ENCODE measurements around the gene PLEKHM3.

Gene PLEKHM3

GRCh38 chr2:207790898-207791297 is 234.4 kb downstream of the PLEKHM3 start:
- no peak overlapping the region for H3K4me3 ChIP-seq (replicated peaks; ENCODE audit: insufficient read depth, low read length)
- no peak for DNase-seq (ENCODE audit: low read depth in 1 of 2, low spot score in 1 of 2)
- no peaks in the 10 kb centered on the region for H3K27me3 ChIP-seq (ENCODE audit: insufficient read depth, poor library complexity, severe bottlenecking)
- no peak overlapping the region for H3K27ac ChIP-seq (replicated peaks)
- TF ChIP-seq GABPA (IDR thresholded peaks at IDR 0.05; ENCODE audit: low read depth) (no peak), POLR2AphosphoS5 (IDR thresholded peaks at IDR 0.05; ENCODE audit: low read depth) (no peak), REST (IDR thresholded peaks at IDR 0.05; ENCODE audit: insufficient replicate concordance, low read depth) (no peak), SPI1 (IDR thresholded peaks at IDR 0.05; ENCODE audit: borderline replicate concordance, low read depth) (no peak), CTCF (IDR thresholded peaks at IDR 0.05; ENCODE audit: insufficient read depth, low read length) (no peak)

- DNase-seq (ENCODE audit: low read depth in 1 of 2, low spot score in 1 of 2) = no peak
- H3K4me3 ChIP-seq (replicated peaks; ENCODE audit: insufficient read depth, low read length) = no peak overlapping the region
- H3K27me3 ChIP-seq (ENCODE audit: insufficient read depth, poor library complexity, severe bottlenecking) = no peaks in the 10 kb centered on the region
- no peak overlapping the region for H3K27ac ChIP-seq (replicated peaks)
- no peak for TF ChIP-seq REST (IDR thresholded peaks at IDR 0.05; ENCODE audit: insufficient replicate concordance, low read depth)
- no peak for TF ChIP-seq POLR2AphosphoS5 (IDR thresholded peaks at IDR 0.05; ENCODE audit: low read depth)
- TF ChIP-seq SPI1 (IDR thresholded peaks at IDR 0.05; ENCODE audit: borderline replicate concordance, low read depth) = no peak
- TF ChIP-seq CTCF (IDR thresholded peaks at IDR 0.05; ENCODE audit: insufficient read depth, low read length) = no peak
- TF ChIP-seq GABPA (IDR thresholded peaks at IDR 0.05; ENCODE audit: low read depth) = no peak
Measured at GRCh38 chr2:207787800-207788199, 237.5 kb downstream of the PLEKHM3 start.

- DNase-seq (ENCODE audit: low read depth in 1 of 2, low spot score in 1 of 2) = peak; percentile 66 to 67
- Histone ChIP-seq H3K27ac (replicated peaks) (no peak overlapping the region), H3K27me3 (ENCODE audit: insufficient read depth, poor library complexity, severe bottlenecking) (no peaks in the 10 kb centered on the region), H3K4me3 (replicated peaks; ENCODE audit: insufficient read depth, low read length) (no peak overlapping the region)
- TF ChIP-seq CTCF (IDR thresholded peaks at IDR 0.05; ENCODE audit: insufficient read depth, low read length) = no peak
- no peak for TF ChIP-seq REST (IDR thresholded peaks at IDR 0.05; ENCODE audit: insufficient replicate concordance, low read depth)
- no peak for TF ChIP-seq POLR2AphosphoS5 (IDR thresholded peaks at IDR 0.05; ENCODE audit: low read depth)
- TF ChIP-seq SPI1 (IDR thresholded peaks at IDR 0.05; ENCODE audit: borderline replicate concordance, low read depth) = no peak
- no peak for TF ChIP-seq GABPA (IDR thresholded peaks at IDR 0.05; ENCODE audit: low read depth)
Measured at GRCh38 chr2:207787017-207787416, 238.3 kb downstream of the PLEKHM3 start.
